Activated B cell treated with CpG ODN at 0.5 μM for 24 hours (primary cell): ENCODE results near the gene DST. TPM values are rescaled to one million over a fixed set of nuclear protein-coding genes. Genes with fewer than 3 reads are reported as not detected.

Experiments used
- ATAC-seq: fragments of 200-7000 bp; cut with Tn5 transposase; one replicate; pipeline ENCODE4 v1.10.0; 2021; ENCODE audit warnings: low read depth, mild to moderate bottlenecking, moderate library complexity
- CTCF ChIA-PET: fragments of 350-600 bp; sonication (Branson Sonifier 250); formaldehyde crosslinking; loops from one replicate; lab custom pipeline; 2021; ENCODE audit warnings: antibody characterized with exemption; lab: Charles Lee
- POLR2A ChIA-PET: fragments of 350-600 bp; sonication (Branson Sonifier 250); formaldehyde crosslinking; loops from one replicate; lab custom pipeline; 2021; ENCODE audit warnings: antibody characterized with exemption; lab: Charles Lee
- DNase-seq: peaks from one replicate; pipeline ENCODE4 v3.0.0; 2022
- H3K27ac Mint-ChIP-seq: one replicate; pipeline ENCODE4 v1.8.0; 2020; ENCODE audit warnings: mixed read lengths
- H3K27me3 Mint-ChIP-seq: one replicate; pipeline ENCODE4 v1.8.0; 2021; ENCODE audit warnings: mixed read lengths
- H3K36me3 Mint-ChIP-seq: one replicate; pipeline ENCODE4 v1.8.0; 2021; ENCODE audit warnings: low read depth, mixed read lengths
- H3K4me1 Mint-ChIP-seq: one replicate; pipeline ENCODE4 v1.8.0; 2021; ENCODE audit warnings: mixed read lengths
- H3K4me3 Mint-ChIP-seq: one replicate; pipeline ENCODE4 v1.8.0; 2020; ENCODE audit warnings: mild to moderate bottlenecking, mixed read lengths
- H3K9me3 Mint-ChIP-seq: one replicate; pipeline ENCODE4 v1.8.0; 2020; ENCODE audit warnings: mixed read lengths
- intact Hi-C: fragments of 100-400 bp; cut with micrococcal nuclease; formaldehyde crosslinking; loops from one replicate; pipeline ENCODE4 v1.15.1; 2024
- total RNA-seq: library from RNA; stranded (reverse); gene quantifications from 2 replicates; pipeline ENCODE4 v1.2.3, GENCODE V29; 2022
- TF ChIP-seq, protein P1 (sequence below): fragments of 200-600 bp; IDR thresholded peaks from one replicate; pipeline ENCODE4 v1.8.0; 2022; ENCODE audit warnings: antibody characterized with exemption, mild to moderate bottlenecking

Gene DST
- total RNA-seq, 1 donor from 2014 or later, result 1.3 TPM

- H3K27me3 Mint-ChIP-seq, result no peaks in the 10 kb centered on the region
- peaks cover 9% of the 10 kb centered on the region for H3K9me3 Mint-ChIP-seq
- H3K4me3 Mint-ChIP-seq, result no peak overlapping the region
- intact Hi-C loops, result no loop called here
- no peak for ATAC-seq
- H3K36me3 Mint-ChIP-seq, result no peaks in the 10 kb centered on the region
- H3K4me1 Mint-ChIP-seq, result no peaks in the 10 kb centered on the region
- ChIA-PET POLR2A (no interaction called here), CTCF (no interaction called here)
- H3K27ac Mint-ChIP-seq, result no peak overlapping the region
- TF ChIP-seq, protein P1, sequence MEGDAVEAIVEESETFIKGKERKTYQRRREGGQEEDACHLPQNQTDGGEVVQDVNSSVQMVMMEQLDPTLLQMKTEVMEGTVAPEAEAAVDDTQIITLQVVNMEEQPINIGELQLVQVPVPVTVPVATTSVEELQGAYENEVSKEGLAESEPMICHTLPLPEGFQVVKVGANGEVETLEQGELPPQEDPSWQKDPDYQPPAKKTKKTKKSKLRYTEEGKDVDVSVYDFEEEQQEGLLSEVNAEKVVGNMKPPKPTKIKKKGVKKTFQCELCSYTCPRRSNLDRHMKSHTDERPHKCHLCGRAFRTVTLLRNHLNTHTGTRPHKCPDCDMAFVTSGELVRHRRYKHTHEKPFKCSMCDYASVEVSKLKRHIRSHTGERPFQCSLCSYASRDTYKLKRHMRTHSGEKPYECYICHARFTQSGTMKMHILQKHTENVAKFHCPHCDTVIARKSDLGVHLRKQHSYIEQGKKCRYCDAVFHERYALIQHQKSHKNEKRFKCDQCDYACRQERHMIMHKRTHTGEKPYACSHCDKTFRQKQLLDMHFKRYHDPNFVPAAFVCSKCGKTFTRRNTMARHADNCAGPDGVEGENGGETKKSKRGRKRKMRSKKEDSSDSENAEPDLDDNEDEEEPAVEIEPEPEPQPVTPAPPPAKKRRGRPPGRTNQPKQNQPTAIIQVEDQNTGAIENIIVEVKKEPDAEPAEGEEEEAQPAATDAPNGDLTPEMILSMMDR, result no peak
- no peak for DNase-seq
Measured at GRCh38 chr6:56480654-56481337, 161.9 kb downstream of the DST start.

GRCh38 chr6:56480246-56480645, 162.4 kb downstream of the DST start:
- TF ChIP-seq, protein P1, result no peak
- Mint-ChIP-seq H3K36me3 (no peaks in the 10 kb centered on the region), H3K4me3 (no peak overlapping the region), H3K9me3 (peaks cover 9% of the 10 kb centered on the region), H3K27me3 (no peaks in the 10 kb centered on the region), H3K4me1 (no peaks in the 10 kb centered on the region), H3K27ac (no peak overlapping the region)
- ATAC-seq (no peak), DNase-seq (no peak)
- CTCF ChIA-PET, result no interaction called here
- intact Hi-C loops, result no loop called here
- POLR2A ChIA-PET, result no interaction called here

DNA sequence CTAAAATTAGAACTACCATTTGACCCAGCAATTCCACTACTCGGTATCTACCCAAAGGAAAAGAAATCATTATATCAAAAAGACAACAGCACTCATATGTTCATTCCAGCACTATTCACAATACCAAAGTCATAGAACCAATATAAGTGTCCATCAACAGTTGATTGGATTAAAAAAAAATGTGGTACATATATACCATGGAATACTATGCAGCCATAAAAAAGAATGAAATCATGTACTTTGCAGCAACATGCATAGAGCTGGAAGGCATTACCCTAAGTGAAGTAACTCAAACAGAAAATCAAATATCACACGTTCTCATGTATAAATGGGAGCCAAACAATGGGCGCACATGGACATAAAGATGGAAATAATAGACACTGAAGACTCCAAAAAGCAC, 163.3 kb downstream of the DST start:
- intact Hi-C loops, result no loop called here
- Mint-ChIP-seq H3K4me3 (no peak overlapping the region), H3K27me3 (no peaks in the 10 kb centered on the region), H3K4me1 (no peaks in the 10 kb centered on the region), H3K36me3 (no peaks in the 10 kb centered on the region), H3K9me3 (peaks cover 9% of the 10 kb centered on the region), H3K27ac (no peak overlapping the region)
- CTCF ChIA-PET, result no interaction called here
- ATAC-seq (no peak), DNase-seq (no peak)
- TF ChIP-seq, protein P1, result no peak
- POLR2A ChIA-PET, result no interaction called here

DNA sequence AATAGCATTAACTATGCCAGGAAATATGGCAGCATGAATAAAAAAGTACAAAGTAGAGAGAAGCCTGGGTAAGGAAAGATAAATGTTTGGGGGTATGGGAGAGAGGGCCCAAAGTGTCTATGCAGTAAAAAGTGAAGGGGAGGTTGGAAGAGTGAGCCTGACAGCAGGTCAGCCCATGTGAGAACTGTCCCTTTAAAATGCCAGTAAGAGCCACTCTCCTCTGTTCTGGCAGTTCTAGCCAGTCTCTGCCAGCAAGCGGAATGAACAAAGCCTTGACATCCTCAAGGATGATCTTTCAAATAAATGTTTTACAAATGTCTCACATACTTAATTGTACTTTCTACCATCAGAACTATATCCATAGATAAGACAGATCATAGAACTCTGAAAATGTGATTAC, 164.5 kb downstream of the DST start:
- TF ChIP-seq, protein P1, result no peak
- H3K9me3 Mint-ChIP-seq, result peaks cover 9% of the 10 kb centered on the region
- DNase-seq (no peak), ATAC-seq (no peak)
- CTCF ChIA-PET, result no interaction called here
- intact Hi-C loops, result no loop called here
- no peaks in the 10 kb centered on the region for H3K27me3 Mint-ChIP-seq
- H3K4me1 Mint-ChIP-seq, result no peaks in the 10 kb centered on the region
- no peaks in the 10 kb centered on the region for H3K36me3 Mint-ChIP-seq
- no peak overlapping the region for H3K27ac Mint-ChIP-seq
- no peak overlapping the region for H3K4me3 Mint-ChIP-seq
- POLR2A ChIA-PET, result no interaction called here

- Mint-ChIP-seq H3K36me3 (no peaks in the 10 kb centered on the region), H3K4me3 (no peak overlapping the region), H3K27me3 (no peaks in the 10 kb centered on the region), H3K9me3 (peaks cover 9% of the 10 kb centered on the region), H3K4me1 (no peaks in the 10 kb centered on the region), H3K27ac (no peak overlapping the region)
- ChIA-PET POLR2A (no interaction called here), CTCF (no interaction called here)
- ATAC-seq (no peak), DNase-seq (no peak)
- intact Hi-C loops, result no loop called here
- TF ChIP-seq, protein P1, result no peak
Measured at GRCh38 chr6:56477241-56477640, 165.4 kb downstream of the DST start.
